HCEC 1CT (cell line): ENCODE data around the gene MOB2.
"Not testable (repeated sequence)": the region's sequence is repeated elsewhere in the genome, so short reads cannot be mapped to it uniquely, and the experiment has no call there.

Source experiments
- DNase-seq: peaks from one replicate; pipeline ENCODE4 v3.0.0-alpha.2; 2017

The MOB2 gene

GRCh38 chr11:1517117-1518005 lies 30.8 kb upstream of the MOB2 start:
- DNase-seq, result no peak

GRCh38 chr11:1516273-1517067 lies 29.9 kb upstream of the MOB2 start:
- DNase-seq, result no peak

GRCh38 chr11:1515082-1516060 lies 28.8 kb upstream of the MOB2 start:
- peak; percentile 39 for DNase-seq

- no peak for DNase-seq
Measured at GRCh38 chr11:1514336-1515061, 27.9 kb upstream of the MOB2 start.

- no peak for DNase-seq
Measured at GRCh38 chr11:1513326-1514296, 27.0 kb upstream of the MOB2 start.

GRCh38 chr11:1512531-1513258 lies 26.1 kb upstream of the MOB2 start:
- not testable (repeated sequence) for DNase-seq

GRCh38 chr11:1511937-1512496 lies 25.4 kb upstream of the MOB2 start:
- DNase-seq, result no peak

- no peak for DNase-seq
Measured at GRCh38 chr11:1510928-1511327, 24.3 kb upstream of the MOB2 start.

GRCh38 chr11:1510351-1510750 lies 23.8 kb upstream of the MOB2 start:
- not testable (repeated sequence) for DNase-seq

GRCh38 chr11:1509626-1510255 lies 23.2 kb upstream of the MOB2 start:
- no peak for DNase-seq

- DNase-seq, result no peak
Measured at GRCh38 chr11:1508986-1509385, 22.4 kb upstream of the MOB2 start.

- DNase-seq, result no peak
Measured at GRCh38 chr11:1508491-1508891, 21.9 kb upstream of the MOB2 start.

GRCh38 chr11:1507381-1508140 lies 21.0 kb upstream of the MOB2 start:
- DNase-seq, result no peak

GRCh38 chr11:1506981-1507380 lies 20.4 kb upstream of the MOB2 start:
- no peak for DNase-seq

GRCh38 chr11:1505480-1505879 lies 18.9 kb upstream of the MOB2 start:
- DNase-seq, result no peak

GRCh38 chr11:1504581-1505290 lies 18.2 kb upstream of the MOB2 start:
- no peak for DNase-seq

GRCh38 chr11:1504138-1504537 lies 17.6 kb upstream of the MOB2 start:
- no peak for DNase-seq

GRCh38 chr11:1503708-1504104 lies 17.1 kb upstream of the MOB2 start:
- no peak for DNase-seq
